Endothelial cell (in vitro differentiated cells): ENCODE data around the gene CAST. TPM values are rescaled to one million over a fixed set of nuclear protein-coding genes. Genes with fewer than 3 reads are reported as not detected.
A peak's percentile ranks its signal among the peaks of the same experiment; 100 is the strongest.

Source experiments
- DNase-seq: peaks from one replicate; pipeline ENCODE4 v3.0.0; 2021; ENCODE audit warnings: low spot score
- H3K27ac Mint-ChIP-seq: one replicate; pipeline ENCODE4 v1.8.0; 2021; ENCODE audit warnings: mixed read lengths, inconsistent platforms; ENCODE audit not compliant: unreplicated experiment
- H3K27me3 Mint-ChIP-seq: one replicate; pipeline ENCODE4 v1.8.0; 2021; ENCODE audit warnings: mild to moderate bottlenecking, moderate library complexity, mixed read lengths, inconsistent platforms; ENCODE audit not compliant: unreplicated experiment
- H3K36me3 Mint-ChIP-seq: one replicate; pipeline ENCODE4 v1.8.0; 2021; ENCODE audit warnings: mild to moderate bottlenecking, low read depth, mixed read lengths, inconsistent platforms; ENCODE audit not compliant: unreplicated experiment
- H3K4me1 Mint-ChIP-seq: one replicate; pipeline ENCODE4 v1.8.0; 2021; ENCODE audit warnings: mild to moderate bottlenecking, mixed read lengths, inconsistent platforms; ENCODE audit not compliant: unreplicated experiment
- H3K4me3 Mint-ChIP-seq: one replicate; pipeline ENCODE4 v1.8.0; 2021; ENCODE audit warnings: mild to moderate bottlenecking, mixed read lengths, inconsistent platforms; ENCODE audit not compliant: unreplicated experiment
- H3K9me3 Mint-ChIP-seq: one replicate; pipeline ENCODE4 v1.8.0; 2021; ENCODE audit warnings: mixed read lengths, inconsistent platforms; ENCODE audit not compliant: unreplicated experiment
- CTCF ChIP-seq: fragments of 200-600 bp; sonication (generic); IDR thresholded peaks from one replicate; pipeline ENCODE4 v1.5.0; 2021; ENCODE audit warnings: antibody characterized with exemption; ENCODE audit not compliant: unreplicated experiment
- total RNA-seq: library from RNA; stranded (reverse); fragmentation: NEBNext Ultra II Directional; extraction: Animal tissue kit (Norgen Biotek cat#: 25700); gene quantifications from one replicate; pipeline ENCODE4 v1.2.1, GENCODE V29; 2021; ENCODE audit not compliant: unreplicated experiment

Gene CAST
- total RNA-seq, 1 donor from 2014 or later: 105 TPM

GRCh38 chr5:96720408-96720807 lies 58.2 kb downstream of the CAST start:
- H3K4me3 Mint-ChIP-seq: no peak overlapping the region
- TF ChIP-seq CTCF: peak; percentile 54

GRCh38 chr5:96721351-96721977 lies 59.3 kb downstream of the CAST start:
- Mint-ChIP-seq H3K36me3 (no peaks in the 10 kb centered on the region), H3K27ac (no peak overlapping the region), H3K9me3 (no peaks in the 10 kb centered on the region), H3K4me3 (no peak overlapping the region), H3K4me1 (no peaks in the 10 kb centered on the region), H3K27me3 (no peaks in the 10 kb centered on the region)
- no peak for TF ChIP-seq CTCF
- DNase-seq: no peak

More at GRCh38 chr5:96720408-96720807, 58.2 kb downstream of the CAST start:
- H3K4me1 Mint-ChIP-seq: no peaks in the 10 kb centered on the region
- no peak for DNase-seq
- no peaks in the 10 kb centered on the region for H3K9me3 Mint-ChIP-seq
- no peak overlapping the region for H3K27ac Mint-ChIP-seq
- H3K27me3 Mint-ChIP-seq: no peaks in the 10 kb centered on the region
- H3K36me3 Mint-ChIP-seq: no peaks in the 10 kb centered on the region

- Mint-ChIP-seq H3K36me3 (peaks cover 4% of the 10 kb centered on the region), H3K27me3 (no peaks in the 10 kb centered on the region), H3K4me1 (no peaks in the 10 kb centered on the region), H3K4me3 (no peak overlapping the region), H3K9me3 (no peaks in the 10 kb centered on the region), H3K27ac (no peak overlapping the region)
- DNase-seq: no peak
- TF ChIP-seq CTCF: no peak
Measured at GRCh38 chr5:96725257-96725656, 63.1 kb downstream of the CAST start.

GRCh38 chr5:96726802-96727201 lies 64.6 kb downstream of the CAST start:
- H3K4me1 Mint-ChIP-seq: no peaks in the 10 kb centered on the region
- no peak for TF ChIP-seq CTCF
- H3K9me3 Mint-ChIP-seq: no peaks in the 10 kb centered on the region
- H3K4me3 Mint-ChIP-seq: no peak overlapping the region
- peaks cover 9% of the 10 kb centered on the region for H3K36me3 Mint-ChIP-seq
- peaks cover 1% of the 10 kb centered on the region for H3K27me3 Mint-ChIP-seq
- no peak overlapping the region for H3K27ac Mint-ChIP-seq
- no peak for DNase-seq

- Mint-ChIP-seq H3K9me3 (no peaks in the 10 kb centered on the region), H3K4me1 (peaks cover 3% of the 10 kb centered on the region), H3K27me3 (peaks cover 3% of the 10 kb centered on the region), H3K36me3 (peaks cover 9% of the 10 kb centered on the region), H3K4me3 (no peak overlapping the region), H3K27ac (no peak overlapping the region)
- DNase-seq: no peak
- TF ChIP-seq CTCF: no peak
Measured at GRCh38 chr5:96729156-96729555, 67.0 kb downstream of the CAST start.
